NCI-H2107 treated with DMSO at 0.1 percent for 48 hours (cell line): ENCODE measurements around the gene PKNOX2.

Source experiments
- DNase-seq: peaks from one replicate; lab custom pipeline; 2025; ENCODE audit not compliant: unreplicated experiment; lab: John Stamatoyannopoulos, UW

Gene PKNOX2

DNA sequence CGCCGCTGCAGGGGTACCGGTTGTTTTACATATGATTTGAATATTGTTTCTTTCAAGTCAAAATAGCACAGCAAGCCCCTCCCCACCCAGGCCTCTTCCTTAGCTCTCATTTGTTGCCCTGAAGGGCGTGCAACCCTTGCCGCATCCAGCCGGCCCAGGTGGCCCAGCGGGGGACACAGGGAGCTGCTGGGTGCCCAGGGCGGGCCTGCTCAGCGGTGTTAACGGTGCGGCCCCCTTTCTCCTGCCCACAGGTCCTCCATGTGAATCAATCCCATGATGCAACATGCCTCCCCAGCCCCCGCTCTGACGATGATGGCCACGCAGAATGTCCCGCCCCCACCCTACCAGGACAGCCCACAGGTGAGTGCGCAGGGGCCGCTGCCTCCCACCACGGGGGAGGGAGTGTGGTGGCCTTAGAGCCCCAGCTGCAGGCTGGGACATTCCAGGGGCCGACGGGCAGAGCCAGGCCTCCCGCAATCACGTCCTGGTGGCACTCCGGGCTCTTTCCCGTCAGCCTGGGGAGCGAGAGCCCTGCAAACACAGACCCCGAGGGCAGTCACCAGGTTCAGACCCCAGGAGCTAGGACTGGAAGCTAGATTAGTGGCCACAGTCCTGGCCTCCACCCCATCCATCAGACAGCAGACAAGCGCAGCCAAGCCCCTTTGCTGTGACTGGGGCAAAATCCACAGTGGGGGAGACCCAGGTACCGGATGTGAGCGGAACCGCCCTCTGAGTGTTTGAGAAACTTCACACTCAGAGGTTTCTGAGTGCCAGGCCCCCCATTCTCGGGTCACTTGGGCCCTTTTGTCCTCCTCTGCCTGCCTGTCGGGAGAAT is 186.7 kb downstream of the PKNOX2 start:
- DNase-seq, result no peak

DNA sequence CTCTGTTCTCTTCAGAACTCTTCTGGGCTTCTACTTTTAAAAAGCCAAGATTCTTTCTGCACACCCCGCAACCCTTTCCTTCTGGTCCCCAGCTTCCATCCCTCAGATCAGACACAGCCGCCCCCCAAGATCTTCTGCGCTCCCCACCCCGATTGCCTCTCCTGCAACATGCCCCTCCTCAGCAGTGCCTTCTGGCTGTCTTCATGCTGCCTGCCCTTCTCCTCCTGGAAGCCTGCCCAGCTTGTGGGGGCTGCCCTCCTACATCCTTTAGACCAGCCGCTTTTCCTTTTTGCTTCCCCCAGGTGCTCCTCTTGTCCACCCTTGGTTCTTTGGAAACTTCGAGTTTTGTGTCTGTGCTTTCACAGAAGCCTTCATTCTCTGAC is 187.3 kb downstream of the PKNOX2 start:
- no peak for DNase-seq

DNA sequence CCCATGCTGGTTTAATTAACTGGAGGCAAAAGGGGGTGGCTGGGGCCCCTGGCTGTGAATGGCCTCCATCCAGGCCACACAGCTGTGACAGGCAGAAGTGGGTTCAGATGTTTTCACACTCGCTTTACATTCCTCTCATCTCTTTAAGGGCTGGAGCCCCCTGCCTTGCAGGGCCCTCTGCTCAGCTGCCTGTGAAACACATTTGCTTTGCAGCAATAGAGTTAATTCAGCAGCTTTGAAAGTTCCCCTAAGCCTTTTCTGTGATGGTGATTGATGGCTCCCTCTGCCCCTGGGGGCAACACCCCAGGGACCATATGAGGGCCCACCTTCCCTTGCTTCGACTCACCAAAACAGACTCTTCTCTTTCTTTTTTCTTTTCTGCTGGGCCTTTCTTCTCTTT is 192.2 kb downstream of the PKNOX2 start:
- no peak for DNase-seq

DNA sequence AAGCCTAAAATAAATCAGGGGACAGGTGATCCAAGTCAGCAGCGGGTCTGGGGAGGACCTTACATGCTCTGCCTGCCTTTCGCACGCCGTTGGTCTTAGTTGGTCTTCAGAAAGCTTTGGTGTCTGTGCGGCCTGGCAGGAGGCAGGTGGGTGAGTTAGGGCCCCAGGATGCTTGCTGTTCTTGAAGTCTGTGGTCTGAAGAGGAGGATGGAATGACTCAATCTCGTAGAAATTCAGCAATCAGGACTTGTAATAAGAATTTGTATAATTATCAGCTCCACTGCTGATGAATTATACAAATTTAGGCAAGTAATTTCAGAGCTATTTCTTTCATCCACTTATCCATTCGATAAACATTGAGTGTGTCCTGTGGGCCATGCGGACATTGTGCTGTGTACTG is 193.0 kb downstream of the PKNOX2 start:
- no peak for DNase-seq

DNA sequence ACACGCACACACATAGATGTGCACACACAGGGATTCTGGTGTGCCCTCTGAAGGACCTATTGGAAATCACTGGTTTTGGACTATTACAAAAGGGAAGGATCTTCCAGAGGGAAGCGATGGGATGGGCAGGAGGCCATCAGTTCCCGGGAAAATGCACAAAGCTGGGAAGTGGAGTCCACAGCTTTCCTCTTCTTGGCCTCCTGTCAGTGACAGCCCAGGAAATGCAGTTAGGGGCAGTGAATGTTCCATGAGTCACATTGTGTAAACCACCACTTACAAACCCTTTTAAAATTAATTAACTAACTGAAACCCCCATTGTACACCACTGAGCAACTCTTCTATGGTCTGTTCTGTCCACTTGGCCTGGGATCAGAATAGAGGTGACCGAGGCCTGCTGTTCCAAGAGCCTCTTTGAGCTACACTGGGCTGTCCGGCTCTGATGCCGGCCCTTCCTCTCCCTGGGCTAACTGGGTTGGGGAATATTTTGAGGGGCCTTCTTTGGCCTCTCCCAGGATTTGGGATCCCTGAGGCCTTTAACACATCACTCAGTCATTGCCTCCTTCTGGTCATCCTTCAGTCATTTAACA is 193.8 kb downstream of the PKNOX2 start:
- no peak for DNase-seq

DNA sequence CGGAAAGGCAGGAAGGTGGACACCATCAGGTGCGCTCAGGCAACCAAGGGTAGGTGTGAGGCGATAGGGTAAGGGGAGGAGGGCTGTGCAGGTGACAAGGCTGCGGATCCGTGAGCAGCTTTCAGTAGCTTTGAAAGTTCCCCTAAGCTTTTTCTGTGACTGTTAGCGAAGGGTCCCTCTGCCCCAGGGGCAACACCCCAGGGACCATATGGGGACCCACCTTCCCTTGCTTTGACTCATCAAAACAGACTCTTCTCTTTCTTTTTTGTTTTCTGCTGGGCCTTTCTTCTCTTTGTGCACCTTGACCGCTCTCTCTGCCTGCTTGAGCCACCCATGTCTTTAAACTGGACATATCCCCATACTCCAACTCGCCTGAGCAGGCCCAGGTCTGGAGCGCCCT is 194.6 kb downstream of the PKNOX2 start:
- DNase-seq, result no peak

DNA sequence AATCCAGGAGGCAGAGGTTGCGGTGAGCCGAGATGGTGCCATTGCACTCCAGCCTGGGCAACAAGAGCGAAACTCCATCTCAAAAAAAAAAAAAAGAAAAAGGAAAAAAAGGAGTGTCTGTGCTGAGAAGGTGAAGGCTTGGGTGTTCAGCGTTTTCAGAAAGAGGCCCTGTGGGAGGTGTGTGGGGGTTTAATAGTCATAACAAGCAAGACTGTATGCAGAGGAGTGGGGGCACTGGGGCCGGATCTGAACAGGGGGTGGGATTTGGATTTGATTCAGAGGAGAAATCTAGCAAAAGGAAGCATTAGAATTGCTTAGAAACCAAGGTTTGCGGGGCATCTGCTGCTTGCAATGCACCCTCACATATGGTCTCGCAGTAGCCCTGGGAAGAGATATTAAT is 195.5 kb downstream of the PKNOX2 start:
- no peak for DNase-seq

DNA sequence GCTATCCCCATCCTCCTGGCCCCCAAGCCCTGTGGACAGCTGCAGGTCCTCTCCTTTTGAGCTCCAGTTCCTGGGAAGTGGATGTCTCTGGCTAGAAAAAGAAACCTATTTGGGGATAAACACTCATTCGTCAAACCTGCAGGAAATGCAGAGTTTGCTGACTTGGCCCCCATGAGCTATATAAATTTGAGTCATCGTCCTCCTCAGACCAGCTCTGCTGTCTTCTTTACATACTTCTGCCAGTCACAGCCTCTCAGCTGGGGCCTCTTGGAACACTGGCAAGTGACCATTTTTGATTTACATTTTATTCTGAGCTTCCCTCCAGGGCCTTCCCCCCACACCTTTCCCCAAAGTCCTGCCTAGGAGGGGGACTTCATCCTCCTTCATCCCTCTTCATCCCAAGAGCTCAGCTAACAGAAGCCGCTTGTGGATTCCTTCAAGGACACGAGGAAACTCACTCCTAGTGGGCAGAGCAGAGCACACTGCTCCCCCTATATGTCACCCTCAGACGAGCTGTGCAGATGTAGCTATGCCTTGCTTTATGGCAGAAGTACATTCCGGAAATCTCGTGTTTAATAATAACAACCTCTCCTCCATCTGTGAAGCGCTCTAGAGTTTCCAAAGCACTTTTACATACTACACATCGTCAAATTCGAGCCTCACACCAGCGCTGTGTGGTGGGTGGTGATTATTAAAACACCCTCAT is 199.7 kb downstream of the PKNOX2 start:
- no peak for DNase-seq

DNA sequence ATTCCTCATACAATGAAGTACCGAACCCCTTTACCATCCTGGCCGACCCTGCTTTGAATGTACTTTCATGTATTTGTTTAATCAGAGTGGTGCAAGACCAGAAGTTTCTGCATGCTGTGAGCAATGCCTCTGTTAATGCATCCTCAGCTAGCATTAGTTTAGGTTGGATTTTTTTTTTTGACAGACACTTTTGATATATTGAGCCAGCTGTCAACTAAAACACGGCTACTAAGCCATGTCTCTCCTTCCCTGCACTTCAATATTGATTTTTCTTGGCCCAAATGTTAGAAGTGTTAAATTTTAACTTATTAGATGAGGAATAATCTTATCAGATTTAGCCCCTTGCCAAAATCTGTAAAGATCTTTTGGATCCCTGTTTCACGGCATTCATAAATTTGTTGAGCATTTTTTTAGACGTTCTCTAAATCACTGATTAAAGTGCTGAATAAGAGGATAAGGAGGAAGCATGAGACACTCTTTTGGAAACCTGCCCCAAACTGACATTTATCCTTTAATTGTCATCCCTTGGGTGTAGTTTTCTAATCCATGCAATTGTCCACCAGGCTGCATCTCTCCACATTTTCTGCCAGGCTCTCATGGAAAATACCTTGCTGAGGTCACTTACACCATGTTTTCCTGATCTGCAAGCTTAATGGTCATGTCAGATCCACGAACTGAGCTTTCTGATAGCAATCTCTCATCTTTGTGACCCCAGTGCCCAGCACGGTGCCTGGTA is 200.8 kb downstream of the PKNOX2 start:
- DNase-seq, result no peak

DNA sequence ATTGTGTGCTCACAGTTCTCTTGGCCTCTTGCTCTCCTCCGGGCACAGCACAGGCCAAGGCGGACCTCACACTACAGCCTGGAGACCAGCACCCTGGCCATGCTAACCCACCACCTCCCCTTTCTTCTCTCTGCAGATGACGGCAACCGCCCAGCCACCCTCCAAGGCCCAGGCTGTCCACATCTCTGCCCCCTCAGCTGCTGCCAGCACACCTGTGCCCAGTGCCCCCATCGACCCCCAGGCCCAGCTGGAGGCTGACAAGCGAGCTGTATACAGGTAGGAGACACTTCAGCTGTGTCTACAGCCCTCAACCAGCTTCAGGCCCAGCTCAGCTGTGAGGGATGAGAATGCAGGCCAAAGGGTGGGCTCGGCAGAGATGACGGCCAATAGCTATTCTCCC is 203.2 kb downstream of the PKNOX2 start:
- DNase-seq, result no peak

DNA sequence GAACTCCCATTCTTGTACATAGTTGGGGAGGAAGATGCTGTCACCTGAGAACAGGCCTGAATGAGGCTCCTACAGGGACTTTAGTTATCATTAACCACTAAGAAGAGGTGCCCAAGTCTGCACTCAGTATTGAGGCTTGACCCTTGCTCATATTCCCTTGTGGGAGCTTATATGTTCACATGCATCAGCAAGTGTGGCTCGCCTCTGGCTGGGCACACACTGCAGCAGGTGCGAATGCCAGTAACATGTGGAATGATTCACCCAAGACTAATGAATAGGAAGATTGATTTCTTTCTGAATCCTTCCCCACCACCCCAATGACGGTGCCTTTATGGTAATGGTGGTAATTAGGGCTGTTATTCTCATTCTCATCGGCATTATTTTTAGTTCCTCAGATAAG is 204.2 kb downstream of the PKNOX2 start:
- no peak for DNase-seq

DNA sequence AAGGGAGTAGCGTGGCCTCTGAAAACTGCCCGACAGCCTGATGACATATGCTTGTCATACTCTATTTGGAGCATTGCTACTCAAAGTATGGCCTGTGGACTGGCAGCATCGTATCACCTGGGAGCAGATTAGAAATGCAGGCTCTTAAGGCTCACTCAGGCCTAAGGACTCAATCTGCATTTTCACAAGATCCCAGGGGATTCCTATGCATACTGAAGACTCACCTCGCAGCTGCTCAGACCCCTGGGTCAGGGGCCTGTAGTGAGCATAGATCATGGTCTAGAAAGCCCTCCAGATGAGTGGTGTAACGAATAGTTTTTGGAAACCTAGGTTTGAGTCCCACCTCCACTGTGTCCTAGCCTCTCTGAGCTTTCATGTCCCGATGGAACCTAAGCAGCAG is 205.3 kb downstream of the PKNOX2 start:
- no peak for DNase-seq

DNA sequence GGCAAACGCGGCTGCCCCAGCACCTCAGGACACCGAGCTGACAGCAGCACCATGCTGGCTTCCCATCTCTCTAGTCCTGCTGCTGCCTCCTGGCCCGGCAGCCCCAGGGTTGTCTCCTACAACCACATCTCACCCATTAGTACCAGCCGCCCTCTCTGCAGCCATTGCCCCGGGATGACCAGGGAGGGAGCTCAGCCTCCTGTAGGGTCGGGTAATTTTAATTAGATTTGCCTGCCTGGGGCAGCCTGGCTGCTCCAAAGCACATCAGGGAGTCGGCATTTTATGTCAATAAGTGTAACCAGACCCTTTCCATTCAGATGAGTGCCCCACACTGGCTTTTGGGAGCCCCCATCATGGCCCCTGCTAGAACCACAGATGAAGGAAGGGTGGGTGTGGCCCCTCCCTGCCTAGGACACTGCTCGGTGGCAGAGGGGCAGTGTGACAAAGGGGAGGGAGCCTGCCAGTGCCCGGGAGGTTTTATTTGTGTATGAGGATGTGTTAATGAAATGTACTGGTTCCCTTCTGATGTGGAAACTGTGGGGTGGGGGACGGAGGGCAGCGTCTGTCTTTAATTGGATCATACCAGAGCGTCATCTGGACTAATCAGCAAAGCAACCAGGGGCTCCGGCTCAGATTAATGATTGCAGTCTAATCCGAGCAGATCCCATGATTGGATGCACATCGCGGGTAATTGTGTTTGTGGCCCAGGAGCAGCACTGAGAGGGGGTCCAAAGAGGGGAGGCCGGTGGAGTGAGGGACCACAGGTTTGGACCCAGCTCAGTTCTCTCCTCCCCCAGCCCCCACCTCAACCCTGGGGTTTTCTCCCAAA is 206.2 kb downstream of the PKNOX2 start:
- DNase-seq, result no peak

DNA sequence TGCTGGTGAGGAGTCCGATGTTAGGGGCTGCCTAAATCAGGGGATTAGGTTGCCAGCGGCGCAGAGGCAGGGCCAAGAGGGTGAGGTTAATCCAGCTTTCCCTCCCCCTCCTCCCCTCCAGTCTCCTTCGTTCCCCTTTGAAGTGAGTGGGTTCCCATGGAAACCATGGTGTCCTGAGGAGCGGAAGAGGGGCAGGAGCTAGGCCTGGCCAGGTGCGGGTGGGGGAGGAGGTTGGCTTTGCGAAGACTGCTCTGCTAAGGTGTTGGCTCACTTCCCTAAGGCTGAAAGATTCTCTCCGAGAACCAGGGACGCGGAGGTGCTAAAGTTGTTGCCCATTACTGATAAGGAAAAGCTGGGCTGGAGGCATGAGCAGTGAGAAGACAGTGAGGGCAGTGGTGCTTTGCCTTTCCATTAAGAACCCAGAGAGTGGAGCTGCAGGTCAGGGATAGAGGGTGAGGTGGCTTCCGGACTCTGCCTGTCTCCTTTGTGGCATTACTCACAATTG is 206.9 kb downstream of the PKNOX2 start:
- no peak for DNase-seq

DNA sequence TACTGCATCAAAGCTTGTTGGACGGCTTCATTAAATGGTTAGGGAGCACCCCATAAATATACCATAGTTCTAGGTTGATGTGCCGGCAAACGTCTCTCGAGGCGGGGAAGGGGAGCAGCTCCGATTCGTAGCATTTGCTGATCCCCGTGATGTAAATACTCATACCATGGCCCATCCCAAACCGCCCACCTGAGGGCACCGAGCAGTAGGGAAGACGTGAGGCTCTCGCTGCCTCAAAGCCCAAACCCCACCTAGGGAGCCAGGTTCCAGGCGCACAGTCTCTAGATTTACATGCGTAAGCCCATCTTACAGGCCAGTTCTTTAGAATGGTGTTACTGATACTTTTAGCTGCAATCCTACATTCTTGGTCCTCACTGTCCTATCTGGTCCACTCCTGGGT is 207.5 kb downstream of the PKNOX2 start:
- no peak for DNase-seq

DNA sequence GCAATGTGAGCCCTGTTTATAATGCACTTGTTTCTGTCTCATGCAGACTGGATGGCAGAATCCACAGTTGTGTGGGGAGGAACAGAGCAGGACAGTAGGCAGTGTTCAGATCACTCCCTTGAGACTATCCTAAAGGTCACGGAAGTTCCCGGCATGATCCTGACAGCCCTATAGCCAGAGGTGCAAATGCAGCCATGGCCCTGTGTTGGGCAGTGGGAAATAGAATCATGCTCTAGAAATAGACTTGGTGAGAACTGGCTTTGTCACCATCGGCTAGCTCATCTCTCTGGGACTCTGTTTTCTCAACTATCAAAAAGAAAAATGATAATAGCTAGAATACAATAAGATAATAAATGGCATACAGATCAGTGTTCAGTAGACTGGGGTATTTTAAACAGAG is 208.4 kb downstream of the PKNOX2 start:
- DNase-seq, result no peak

DNA sequence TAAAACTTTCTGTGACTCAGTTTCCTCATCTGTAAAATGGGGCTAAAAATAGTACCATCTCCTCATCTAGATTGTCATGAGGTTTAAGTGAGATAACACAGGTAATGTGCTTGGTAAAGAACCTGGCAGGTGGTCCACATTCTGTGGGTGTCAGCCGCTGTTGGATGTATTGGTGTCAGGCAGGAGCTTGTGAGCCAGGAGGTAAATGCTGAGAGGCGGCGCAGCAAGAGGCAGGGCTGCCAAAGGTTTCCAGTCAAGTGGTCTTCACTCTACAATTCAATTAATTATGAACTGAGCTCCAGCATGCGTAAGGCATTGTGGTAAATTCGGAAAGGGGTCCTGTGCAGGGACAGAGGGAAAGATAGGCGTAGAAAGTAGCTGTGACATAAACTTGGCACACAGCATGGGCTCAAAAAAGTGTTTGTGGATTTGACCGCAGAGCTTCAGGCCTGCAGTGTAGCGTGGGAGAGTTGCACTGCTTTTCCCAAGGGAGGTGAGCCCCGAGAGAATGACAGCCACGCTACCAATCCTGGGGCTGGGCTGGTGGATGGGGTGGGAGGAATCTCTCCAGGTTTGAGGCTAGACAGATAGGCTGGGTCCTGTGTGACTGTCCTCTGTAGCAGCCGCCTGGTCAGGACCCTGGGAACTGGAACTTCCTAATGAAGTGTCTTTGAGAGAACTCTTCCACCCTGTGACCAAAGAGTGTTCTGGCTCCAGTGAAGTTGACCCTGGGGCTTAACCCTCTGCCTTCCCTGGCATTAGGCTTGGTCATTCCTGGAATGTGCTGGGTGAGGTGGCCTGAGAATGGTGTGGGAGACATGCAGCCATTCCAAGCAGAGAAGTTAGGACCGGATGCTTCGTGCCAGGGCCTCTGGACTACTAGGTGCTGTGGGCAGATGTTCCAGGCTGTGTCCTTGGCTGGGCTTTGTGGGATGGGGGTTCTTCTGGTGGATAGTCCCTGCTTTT is 209.2 kb downstream of the PKNOX2 start:
- DNase-seq, result peak; percentile 5

DNA sequence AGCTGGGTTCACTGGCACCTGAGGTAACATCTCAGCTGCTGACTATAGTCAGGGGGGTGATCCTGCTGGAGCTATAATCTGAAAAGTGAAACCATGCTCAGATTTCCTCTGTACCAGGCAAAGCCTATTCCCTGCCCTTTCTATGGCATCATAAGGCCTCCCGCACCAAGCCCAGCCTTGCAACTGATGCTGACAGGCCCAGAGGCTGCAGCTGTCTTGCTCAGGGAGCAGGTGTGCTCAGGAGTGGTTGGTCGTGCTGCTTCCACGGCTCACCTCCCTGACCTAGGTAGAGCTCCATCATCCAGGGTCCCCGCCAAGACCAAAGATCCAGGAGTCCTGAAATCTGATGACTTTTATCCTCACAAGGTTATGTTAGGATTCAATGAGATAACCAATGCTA is 209.8 kb downstream of the PKNOX2 start:
- DNase-seq, result no peak

DNA sequence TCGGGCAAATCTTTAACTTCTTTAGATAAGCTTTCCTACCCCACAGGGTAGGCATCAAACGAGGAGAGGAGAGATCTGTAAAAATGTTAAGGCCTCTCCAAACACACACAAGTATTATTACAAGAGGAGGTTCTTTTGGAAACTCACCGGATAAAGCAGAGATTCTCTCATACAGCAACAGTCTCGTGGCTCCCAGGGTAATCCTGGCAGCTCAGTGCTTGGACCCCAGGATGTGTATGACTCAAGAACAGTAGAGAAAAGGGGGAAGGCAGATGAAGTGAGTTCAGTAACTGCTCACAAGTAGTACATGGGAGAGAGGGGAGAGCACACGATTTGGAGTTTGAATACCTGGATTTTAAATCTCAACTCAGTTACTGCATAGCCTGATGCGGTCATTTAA is 210.6 kb downstream of the PKNOX2 start:
- DNase-seq, result no peak
